H1 (cell line): Measurements from ENCODE around the gene IGSF9B.

Source experiments
- CEBPB ChIP-seq: IDR thresholded peaks from 2 replicates; pipeline ENCODE4 v1.6.1; 2012; ENCODE audit warnings: low read depth, low read length
- JUN ChIP-seq: IDR thresholded peaks from 2 replicates; pipeline ENCODE4 v1.6.1; 2011; ENCODE audit warnings: low read depth, mild to moderate bottlenecking, improper control_type of control experiment, low read length
- KDM1A ChIP-seq: fragments of 200-600, 300-600 bp; sonication (generic); IDR thresholded peaks from 2 replicates; pipeline ENCODE4 v1.7.1; 2016; ENCODE audit warnings: mild to moderate bottlenecking, low read length, borderline replicate concordance
- TF ChIP-seq, protein P1 (sequence below), 3 experiments: IDR thresholded peaks; 1 replicate in 2 of 3; 2 replicates in 1 of 3; pipeline versions ENCODE4 v1.5.1 to v1.6.1; 2011; ENCODE audit warnings: low read length in 3 of 3, mild to moderate bottlenecking in 3 of 3, inconsistent platforms in 2 of 3, low read depth in 1 of 3, moderate library complexity in 1 of 3; ENCODE audit not compliant: insufficient read depth in 1 of 3; ENCODE audit errors: control extremely low read depth in 1 of 3

DNA sequence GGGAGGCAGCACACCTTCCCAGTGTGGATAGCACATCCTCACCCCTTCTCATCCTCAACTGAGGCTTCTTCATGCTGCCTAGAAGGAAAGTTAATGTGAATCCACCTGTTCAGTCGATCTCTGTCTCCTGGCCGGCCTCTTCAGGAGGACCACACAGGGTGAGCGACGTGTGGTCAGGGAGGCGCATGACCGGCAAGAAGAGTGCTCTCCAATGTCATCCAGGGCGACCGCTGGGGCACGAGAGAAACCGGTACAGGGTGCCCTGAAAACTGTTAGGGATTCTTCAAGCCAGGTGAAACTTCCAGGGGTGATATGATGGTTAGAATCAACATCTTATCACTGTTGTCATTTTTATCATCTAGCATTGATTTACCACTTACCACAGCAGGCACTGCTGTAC is 43.0 kb downstream of the IGSF9B start:
- TF ChIP-seq CEBPB (no peak), JUN (no peak), KDM1A (no peak)
- TF ChIP-seq, protein P1, sequence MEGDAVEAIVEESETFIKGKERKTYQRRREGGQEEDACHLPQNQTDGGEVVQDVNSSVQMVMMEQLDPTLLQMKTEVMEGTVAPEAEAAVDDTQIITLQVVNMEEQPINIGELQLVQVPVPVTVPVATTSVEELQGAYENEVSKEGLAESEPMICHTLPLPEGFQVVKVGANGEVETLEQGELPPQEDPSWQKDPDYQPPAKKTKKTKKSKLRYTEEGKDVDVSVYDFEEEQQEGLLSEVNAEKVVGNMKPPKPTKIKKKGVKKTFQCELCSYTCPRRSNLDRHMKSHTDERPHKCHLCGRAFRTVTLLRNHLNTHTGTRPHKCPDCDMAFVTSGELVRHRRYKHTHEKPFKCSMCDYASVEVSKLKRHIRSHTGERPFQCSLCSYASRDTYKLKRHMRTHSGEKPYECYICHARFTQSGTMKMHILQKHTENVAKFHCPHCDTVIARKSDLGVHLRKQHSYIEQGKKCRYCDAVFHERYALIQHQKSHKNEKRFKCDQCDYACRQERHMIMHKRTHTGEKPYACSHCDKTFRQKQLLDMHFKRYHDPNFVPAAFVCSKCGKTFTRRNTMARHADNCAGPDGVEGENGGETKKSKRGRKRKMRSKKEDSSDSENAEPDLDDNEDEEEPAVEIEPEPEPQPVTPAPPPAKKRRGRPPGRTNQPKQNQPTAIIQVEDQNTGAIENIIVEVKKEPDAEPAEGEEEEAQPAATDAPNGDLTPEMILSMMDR (IDR thresholded peaks at IDR 0.05; ENCODE audit: control extremely low read depth in 1 of 3, insufficient read depth in 1 of 3, low read depth in 1 of 3, low read length in 3 of 3): no peak
